NCI-H1105 treated with DMSO at 0.1 percent for 48 hours (cell line): ENCODE results near the gene PPP2R3B.

Source experiments
- DNase-seq: peaks from one replicate; lab custom pipeline; 2025; lab: John Stamatoyannopoulos, UW

Gene PPP2R3B

DNA sequence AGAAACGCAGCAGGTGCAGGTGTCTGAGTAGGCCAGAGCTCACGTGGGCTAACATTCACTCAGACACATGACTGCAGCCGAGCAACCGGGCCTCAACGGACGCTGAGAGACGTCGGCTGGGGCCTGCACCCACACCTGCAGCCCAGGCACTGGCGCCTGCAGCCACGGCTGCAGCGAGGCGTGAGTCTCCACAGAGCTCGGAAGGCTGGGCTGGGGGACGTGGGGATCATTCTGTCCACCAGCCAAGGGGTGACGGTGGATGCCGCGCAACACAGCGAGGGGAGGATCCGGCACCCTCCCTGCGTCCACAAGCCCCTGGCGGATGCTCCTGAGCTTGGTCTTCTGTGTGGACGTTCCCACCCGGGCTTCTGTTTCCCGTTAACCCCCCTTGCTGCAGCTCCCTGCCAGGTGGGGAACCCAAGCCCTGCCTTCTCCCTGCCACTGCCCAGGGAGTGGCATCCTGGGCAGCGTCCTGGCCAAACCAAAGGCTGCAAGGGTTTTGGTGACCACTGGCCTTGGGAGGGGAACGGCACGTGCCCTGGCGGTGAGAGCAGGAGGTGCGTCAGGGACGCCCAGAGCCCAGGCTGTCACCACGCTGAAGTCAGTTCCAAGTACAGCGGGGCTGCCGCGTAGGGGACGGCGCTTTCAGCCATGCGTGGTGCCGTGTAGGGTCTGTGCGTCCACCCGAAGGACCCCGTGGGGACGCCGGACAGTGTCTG, 16.3 kb downstream of the PPP2R3B start:
- no peak for DNase-seq

DNA sequence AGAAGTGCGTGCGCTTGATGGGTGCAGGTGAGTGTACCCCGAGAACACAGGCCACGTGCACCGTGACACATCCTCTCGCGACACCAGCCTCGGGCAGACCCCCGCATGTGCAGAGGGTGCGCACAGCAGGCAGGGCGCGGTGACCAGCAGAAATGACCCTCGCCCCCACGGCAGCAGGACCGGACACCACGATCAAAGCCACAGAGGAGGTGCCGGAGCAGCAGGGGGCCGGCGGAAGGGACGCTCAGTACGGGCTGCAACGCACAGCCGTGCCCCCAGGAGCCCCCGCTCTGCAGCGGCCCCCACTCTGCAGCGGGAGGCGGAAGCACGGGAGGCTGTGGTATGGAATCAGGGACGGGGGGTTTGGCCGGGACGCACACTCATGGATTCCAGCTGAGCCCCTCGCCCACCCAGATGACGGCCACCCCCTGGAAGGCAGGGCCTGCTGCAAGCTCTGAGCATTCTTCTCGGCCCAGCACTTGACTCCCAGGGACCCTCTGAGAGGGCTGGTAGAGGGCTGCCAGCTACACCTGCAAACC, 17.1 kb downstream of the PPP2R3B start:
- no peak for DNase-seq

DNA sequence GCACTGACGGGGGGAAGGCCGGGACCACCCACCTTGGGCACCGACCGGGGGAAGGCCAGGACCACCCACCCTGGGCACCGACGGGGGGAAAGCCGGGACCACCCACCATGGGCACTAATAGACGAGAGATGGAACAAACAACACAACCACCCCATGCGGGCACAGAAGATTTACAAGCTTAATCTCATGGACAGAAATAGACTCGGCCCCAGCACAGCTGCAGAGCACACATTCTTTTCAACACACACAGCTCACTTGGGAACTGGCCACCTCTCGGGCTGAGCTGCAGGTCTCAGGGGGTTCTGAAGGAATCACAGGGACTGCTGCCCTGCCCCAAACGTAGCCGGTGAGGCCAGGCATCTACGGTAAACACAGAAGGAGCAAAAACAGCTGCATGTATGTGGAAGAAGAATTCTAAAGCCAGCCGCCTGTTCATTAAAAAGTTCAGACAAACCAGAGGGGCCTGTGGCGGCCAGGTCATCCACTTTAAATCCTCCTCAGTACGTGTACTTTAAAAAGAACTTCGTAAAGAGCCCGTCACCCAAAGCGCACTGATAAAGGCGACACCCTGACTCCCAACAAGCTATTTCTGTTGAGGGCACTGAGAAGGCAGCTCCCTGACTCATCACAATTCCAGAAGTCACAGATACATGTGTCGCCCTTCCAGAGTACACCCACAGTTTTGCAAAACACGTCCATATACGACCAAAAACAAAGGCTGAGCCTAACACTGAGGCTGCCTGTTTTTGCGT, 17.7 kb downstream of the PPP2R3B start:
- no peak for DNase-seq

DNA sequence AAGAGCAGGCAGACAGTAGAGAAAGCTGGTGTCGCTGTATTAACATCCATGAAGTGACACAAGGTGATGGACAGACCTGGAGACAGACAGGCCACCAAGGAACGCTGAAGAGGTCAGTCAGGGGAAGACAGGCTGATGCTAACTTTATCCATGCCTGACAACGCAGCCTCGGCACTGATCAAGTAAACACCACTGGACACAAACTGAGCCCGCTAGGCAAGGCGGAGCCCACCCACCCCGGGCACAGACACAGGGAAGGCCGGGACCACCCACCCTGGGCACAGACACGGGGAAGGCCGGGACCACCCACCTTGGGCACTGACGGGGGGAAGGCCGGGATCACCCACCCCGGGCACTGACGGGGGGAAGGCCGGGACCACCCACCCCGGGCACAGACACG, 18.8 kb downstream of the PPP2R3B start:
- DNase-seq = no peak

- no peak for DNase-seq
Observed at GRCh38 chrX:367349-367748, 19.4 kb downstream of the PPP2R3B start.

- no peak for DNase-seq
Observed at GRCh38 chrX:363621-364375, 22.9 kb downstream of the PPP2R3B start.

GRCh38 chrX:362937-363620, 23.6 kb downstream of the PPP2R3B start:
- DNase-seq = no peak

- no peak for DNase-seq
Observed at GRCh38 chrX:362351-362750, 24.4 kb downstream of the PPP2R3B start.

- DNase-seq = no peak
Observed at GRCh38 chrX:361231-362145, 25.2 kb downstream of the PPP2R3B start.

DNA sequence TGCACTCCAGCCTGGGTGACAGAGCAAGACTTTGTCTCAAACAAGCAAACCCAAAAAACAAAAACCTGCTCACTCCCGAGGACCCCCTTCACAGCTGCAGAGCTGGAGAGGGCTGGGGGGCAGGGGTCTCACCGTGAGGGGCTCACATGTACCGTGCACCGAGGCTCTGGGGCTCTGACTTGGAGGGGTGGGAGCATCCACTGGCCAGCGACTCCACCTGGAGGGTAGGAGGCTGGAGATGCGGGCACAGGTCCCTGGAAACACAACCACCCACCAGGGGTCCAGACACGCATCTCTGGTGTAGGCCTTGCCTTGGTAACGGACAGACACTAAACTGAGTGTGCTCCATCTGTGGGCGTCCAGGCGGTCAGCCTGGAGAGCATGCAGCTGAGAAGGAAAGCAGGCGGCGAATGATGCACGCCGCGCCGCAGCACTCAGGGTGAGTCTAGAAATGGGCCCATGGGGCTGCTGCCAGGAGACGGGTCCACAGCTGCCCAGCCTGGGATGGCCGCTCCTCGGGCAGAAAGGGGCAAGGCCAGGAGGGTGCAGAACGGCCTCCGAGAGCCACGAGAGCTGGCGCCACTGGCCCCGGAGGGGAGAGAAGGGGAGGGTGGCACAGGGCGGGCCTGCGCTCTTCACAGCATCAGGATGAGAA, 26.1 kb downstream of the PPP2R3B start:
- DNase-seq = no peak

GRCh38 chrX:358651-359143, 28.0 kb downstream of the PPP2R3B start:
- DNase-seq = no peak

- DNase-seq = no peak
Observed at GRCh38 chrX:357693-358471, 28.8 kb downstream of the PPP2R3B start.

DNA sequence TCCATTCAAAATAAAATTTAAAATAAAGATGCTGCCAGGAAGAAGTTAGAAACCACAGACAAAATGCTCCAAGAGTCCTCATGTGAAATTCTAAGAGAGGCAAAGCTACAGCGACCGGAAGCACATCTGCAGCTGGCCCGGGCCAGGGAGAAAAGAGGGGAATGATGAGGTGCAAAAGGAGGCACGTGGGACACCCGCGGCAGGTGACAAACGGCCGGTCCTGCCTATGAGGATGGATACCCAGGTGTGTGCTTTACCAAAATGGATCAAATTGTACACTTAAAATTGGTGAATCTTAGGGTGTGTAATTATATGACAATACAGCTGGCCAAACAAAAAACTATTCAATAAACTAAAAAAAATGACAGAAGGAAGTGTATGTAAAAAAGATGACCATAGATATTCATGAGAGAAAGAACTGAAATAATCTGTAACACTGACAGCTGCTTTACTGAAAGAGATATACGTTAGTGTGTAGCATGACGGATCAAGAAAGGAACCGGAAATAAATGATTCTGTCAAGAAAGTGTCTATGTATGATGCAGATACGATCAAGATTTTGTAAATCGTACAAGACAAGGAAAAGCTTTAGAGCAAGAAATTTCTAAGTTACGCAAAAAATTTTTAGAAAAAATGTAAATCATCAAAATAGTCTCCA, 29.5 kb downstream of the PPP2R3B start:
- no peak for DNase-seq

GRCh38 chrX:356385-357034, 30.2 kb downstream of the PPP2R3B start:
- no peak for DNase-seq

GRCh38 chrX:355329-356050, 31.2 kb downstream of the PPP2R3B start:
- DNase-seq = no peak

- DNase-seq = no peak
Observed at GRCh38 chrX:353566-354535, 32.9 kb downstream of the PPP2R3B start.
